Measurements from ENCODE around the gene N4BP2.

N4BP2 gene

GRCh38 chr4:40193578-40193977 lies 136.9 kb downstream of the N4BP2 start:
- no peak for DNase-seq

DNA sequence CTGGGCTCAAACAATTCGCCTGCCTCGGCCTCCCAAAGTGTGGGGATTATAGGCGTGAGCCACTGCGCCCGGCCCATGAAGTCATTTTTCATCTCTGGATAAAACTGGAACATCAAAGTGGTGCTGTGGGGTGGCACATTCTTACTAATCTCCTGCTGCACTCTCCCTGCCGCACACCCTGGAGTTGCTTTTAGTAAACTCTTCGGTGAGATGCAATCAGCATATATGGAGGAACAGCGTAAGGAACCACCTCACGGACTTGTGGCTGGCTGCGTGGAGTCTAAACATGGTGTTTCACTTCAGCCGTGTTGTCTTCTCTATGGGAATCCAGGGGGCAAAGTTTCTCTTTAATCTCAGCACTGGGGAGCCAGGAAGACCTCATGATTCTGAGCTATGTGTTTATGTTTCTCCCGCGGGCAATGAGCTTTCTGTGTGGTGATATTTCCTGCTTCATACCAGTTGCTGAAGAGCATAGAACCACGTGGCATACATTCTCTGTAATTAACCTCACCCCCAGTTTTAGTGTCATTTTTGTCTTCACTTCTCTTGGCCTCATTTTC lies 138.0 kb downstream of the N4BP2 start:
- DNase-seq = peak; percentile 65

DNA sequence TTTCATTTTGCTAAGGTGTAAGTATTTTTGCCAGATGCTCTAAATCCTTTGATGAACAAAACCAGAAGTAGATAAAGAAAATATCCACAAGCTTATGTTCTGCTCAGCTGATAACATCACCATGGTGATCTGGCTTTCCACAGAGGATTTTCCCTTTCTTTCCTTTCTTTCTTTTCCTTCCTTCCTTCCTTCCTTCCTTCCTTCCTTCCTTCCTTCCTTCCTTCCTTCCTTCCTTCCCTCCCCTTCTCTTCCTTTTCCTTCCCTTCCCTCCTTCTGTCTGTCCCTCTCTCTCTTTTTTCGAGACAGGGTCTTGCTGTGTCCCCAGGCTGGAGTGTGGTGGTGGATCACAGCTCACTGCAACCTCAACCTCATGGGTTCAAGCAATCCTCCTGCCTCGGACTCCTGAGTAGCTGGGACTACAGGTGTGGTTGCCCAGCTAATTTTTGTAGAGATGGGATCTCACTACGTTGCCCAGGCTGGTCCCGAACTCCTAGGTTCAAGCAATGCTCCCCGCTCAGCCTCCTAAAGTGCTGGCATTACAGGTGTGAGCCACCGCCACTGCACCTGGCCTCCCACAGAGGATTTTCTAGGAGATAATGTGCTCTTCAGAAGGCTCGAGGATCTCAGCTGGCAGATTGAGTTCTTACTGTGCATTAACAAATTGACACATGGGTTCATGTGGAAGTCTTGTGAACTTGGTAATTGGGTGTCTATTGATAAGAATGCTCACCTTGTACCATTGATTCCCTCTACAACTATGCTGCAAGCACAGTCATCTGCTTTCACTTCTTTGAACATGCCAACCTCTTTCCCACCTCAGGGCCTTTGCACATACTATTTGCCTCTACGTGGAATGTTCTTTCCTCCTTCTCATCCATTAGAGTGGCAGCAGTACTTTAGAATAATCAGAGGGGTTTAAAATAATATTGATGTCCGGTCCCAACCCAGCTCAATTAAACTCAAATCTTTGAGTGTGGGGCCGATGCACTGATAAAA lies 138.8 kb downstream of the N4BP2 start:
- no peak for DNase-seq

- no peak for DNase-seq
These were observed 139.6 kb downstream of the N4BP2 start for GRCh38 chr4:40196272-40196671.

DNA sequence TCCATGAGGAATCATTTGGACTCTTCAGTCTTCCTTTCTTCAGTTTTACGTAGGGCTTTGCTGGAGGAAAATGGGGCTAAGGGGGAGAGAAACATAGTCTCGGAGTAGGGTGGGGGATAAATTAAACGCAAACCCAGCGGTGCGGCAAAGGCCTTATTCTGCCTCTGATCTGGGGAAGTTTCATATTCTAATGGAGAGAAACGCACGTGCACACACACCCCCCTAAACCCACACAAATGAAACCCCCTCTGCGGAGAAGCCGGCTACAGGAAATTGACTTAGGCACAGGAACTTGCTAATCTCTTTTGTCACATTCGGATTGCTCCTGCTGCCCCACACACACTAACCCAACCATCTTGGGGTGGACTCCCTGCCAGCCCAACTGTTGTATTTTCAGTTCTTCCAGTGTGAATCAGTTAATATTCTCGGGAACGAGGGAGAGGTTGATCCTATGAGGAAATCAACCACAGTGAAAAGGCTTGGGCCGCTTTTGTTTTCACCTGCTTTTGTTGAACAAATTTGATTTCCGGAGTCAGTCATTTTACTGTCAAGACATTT lies 140.2 kb downstream of the N4BP2 start, which contains the start of gene RHOH:
Gene RHOH (plus strand): TSS at position 308 of the 558 bp plus-strand sequence. CDS start 46,356 bp downstream, outside the sequence.
- DNase-seq = peak; percentile 84

- DNase-seq = no peak
These were observed 141.4 kb downstream of the N4BP2 start for GRCh38 chr4:40197879-40198689.

DNA sequence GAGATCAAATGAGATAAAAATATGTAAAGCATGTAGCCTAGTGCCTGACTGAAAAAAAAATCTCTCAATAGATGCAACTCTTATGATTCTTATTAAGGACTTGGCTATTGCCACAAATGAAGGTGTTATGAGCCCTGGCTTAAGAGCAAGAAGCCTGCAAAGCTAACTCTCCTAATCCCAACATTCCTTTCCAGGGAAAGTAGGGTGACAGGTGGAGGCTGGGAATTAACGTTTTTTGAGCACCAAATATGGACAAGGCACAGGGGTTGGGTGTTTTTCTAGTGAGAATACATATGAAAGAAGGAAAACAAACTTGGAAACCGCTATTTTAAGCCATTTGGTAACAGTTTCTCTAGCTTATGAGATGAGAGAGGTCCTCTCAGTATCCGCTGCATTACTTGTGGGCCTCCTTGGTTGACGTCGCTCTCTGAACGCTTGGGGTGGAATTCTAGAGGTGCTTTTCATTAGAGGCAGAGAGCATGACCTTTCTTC lies 142.6 kb downstream of the N4BP2 start:
- no peak for DNase-seq

- peak; percentile 87 for DNase-seq
These were observed 143.6 kb downstream of the N4BP2 start for GRCh38 chr4:40199999-40200874.

- no peak for DNase-seq
These were observed 144.5 kb downstream of the N4BP2 start for GRCh38 chr4:40200875-40201801.

DNA sequence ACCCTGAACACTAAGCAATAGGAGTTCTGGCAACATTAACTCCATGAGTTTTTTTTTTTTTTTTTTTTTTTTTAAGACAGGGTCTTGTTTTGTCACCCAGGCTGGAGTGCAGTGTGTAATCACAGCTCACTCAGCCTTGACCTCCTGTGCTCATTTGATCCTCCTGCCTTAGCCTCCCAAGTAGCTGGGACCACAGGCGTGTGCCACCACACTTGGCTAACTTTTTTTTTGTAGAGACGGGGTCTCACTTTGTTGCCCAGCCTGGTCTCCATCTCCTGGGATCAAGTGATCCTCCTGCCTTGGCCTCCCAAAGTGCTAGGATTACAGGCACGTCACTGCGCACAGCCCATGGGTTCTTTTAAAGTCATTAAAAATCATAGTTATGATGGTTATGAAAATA lies 145.2 kb downstream of the N4BP2 start:
- no peak for DNase-seq

DNA sequence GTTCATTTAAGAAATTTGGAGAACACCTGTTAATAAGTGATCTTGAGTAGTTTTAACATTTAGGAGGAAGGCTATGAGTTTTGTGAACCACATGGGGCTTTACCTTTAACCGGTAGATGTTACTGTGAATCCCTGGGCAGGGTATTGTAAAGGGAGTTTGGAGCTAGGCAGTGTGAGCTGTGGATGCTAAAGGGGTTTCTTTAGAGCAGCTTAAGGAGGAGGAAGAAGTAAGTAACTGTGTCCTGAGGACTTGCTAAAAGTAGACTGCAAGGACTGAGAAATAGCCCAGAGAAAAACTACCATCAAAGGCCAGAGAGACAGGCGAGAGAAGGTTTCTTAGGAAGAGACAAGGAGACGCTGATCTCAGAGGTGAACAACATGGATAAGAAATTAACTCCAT lies 145.8 kb downstream of the N4BP2 start:
- no peak for DNase-seq

- no peak for DNase-seq
These were observed 148.0 kb downstream of the N4BP2 start for GRCh38 chr4:40204507-40205258.

- DNase-seq = no peak
These were observed 148.9 kb downstream of the N4BP2 start for GRCh38 chr4:40205259-40206198.

- no peak for DNase-seq
These were observed 149.8 kb downstream of the N4BP2 start for GRCh38 chr4:40206426-40206825.

Data from stimulated activated CD4-positive, alpha-beta T cell treated with anti-CD3 and anti-CD28 coated beads, Interleukin-1b, Interleukin-23, amount 100 ng/mL, for 48 hours (primary cell).